NCI-H1105 treated with DMSO at 0.1 percent for 48 hours (cell line): ENCODE measurements around the gene NR1D1.

ENCODE experiments used
- DNase-seq: peaks from one replicate; lab custom pipeline; 2025; lab: John Stamatoyannopoulos, UW

Gene NR1D1

GRCh38 chr17:40097087-40097486 lies 3.3 kb downstream of the NR1D1 start:
- DNase-seq: no peak

- DNase-seq: no peak
Observed at GRCh38 chr17:40095944-40096791, 4.2 kb downstream of the NR1D1 start.

GRCh38 chr17:40095351-40095943 lies 4.9 kb downstream of the NR1D1 start:
- DNase-seq: no peak

GRCh38 chr17:40094874-40095273 lies 5.5 kb downstream of the NR1D1 start:
- no peak for DNase-seq

GRCh38 chr17:40093580-40094201 lies 6.7 kb downstream of the NR1D1 start:
- DNase-seq: no peak

GRCh38 chr17:40093005-40093579 lies 7.3 kb downstream of the NR1D1 start:
- no peak for DNase-seq

GRCh38 chr17:40092581-40092980 lies 7.8 kb downstream of the NR1D1 start:
- no peak for DNase-seq

GRCh38 chr17:40091691-40092397 lies 8.5 kb downstream of the NR1D1 start:
- no peak for DNase-seq

GRCh38 chr17:40090237-40091119 lies 9.9 kb downstream of the NR1D1 start:
- DNase-seq: no peak

- no peak for DNase-seq
Observed at GRCh38 chr17:40089077-40089895, 11.1 kb downstream of the NR1D1 start.

- no peak for DNase-seq
Observed at GRCh38 chr17:40087903-40088718, 12.3 kb downstream of the NR1D1 start.

- no peak for DNase-seq
Observed at GRCh38 chr17:40087049-40087794, 13.2 kb downstream of the NR1D1 start.

GRCh38 chr17:40086150-40087044 lies 14.0 kb downstream of the NR1D1 start:
- DNase-seq: peak; percentile 50

GRCh38 chr17:40084477-40084876 lies 15.9 kb downstream of the NR1D1 start:
- DNase-seq: no peak

GRCh38 chr17:40079545-40079944 lies 20.8 kb downstream of the NR1D1 start:
- DNase-seq: no peak

GRCh38 chr17:40076591-40076990 lies 23.8 kb downstream of the NR1D1 start:
- DNase-seq: no peak

GRCh38 chr17:40075942-40076498 lies 24.4 kb downstream of the NR1D1 start:
- DNase-seq: no peak
